ENCODE data around the gene TP53TG3D. TPM values are rescaled to one million over a fixed set of nuclear protein-coding genes. Genes with fewer than 3 reads are reported as not detected.

Gene TP53TG3D
- total and polyA plus RNA-seq, 2 donors: 0.25 TPM; not detected in 1

Small RNA genes lying within 50 kb of the gene (small RNA-seq; reads per million reads assigned to genes)
- gene AC133485.1 (not detected), gene AC140878.1 (not detected)

All from urinary bladder (tissue), 2 donors.